Measurements from ENCODE around the gene MSRB2. TPM values are rescaled to one million over a fixed set of nuclear protein-coding genes. Genes with fewer than 3 reads are reported as not detected.

The MSRB2 gene
- total RNA-seq, 1 experiment from 2014 or later: 9.6 TPM

GRCh38 chr10:23056186-23056579 is 39.2 kb upstream of the MSRB2 start:
- H3K27ac Mint-ChIP-seq: peak overlapping the region; percentile 89
- ChIA-PET CTCF (interaction anchor here (0.6 to 1.6 kb wide), 2 partner anchors 20 to 775 kb away, joined by 3 to 5 read pairs; no protein-coding TSS in a partner anchor), POLR2A (interaction anchor here (0.6 to 1.6 kb wide), 2 partner anchors 10 to 896 kb away, joined by 3 to 4 read pairs; no protein-coding TSS in a partner anchor)
- TF ChIP-seq GTF2I (CRISPR knock-in tag; conservative IDR thresholded peaks at IDR 0.05) (no peak), FOXP4 (CRISPR knock-in tag; IDR thresholded peaks at IDR 0.05) (0 out of 2 replicates have a peak, but pooled peaks have one; percentile 3)
- DNase-seq (ENCODE audit: low spot score) (no peak), ATAC-seq (no peak)
- H3K36me3 Mint-ChIP-seq: peaks cover 24% of the 10 kb centered on the region
- H3K4me3 Mint-ChIP-seq: peak overlapping the region; percentile 9
- peaks cover 24% of the 10 kb centered on the region for H3K9me3 Mint-ChIP-seq
- peaks cover 5% of the 10 kb centered on the region; the same call in 1 of the 2 replicates for H3K27me3 Mint-ChIP-seq (ENCODE audit: low read depth)
- peaks cover 73% of the 10 kb centered on the region for H3K4me1 Mint-ChIP-seq

- DNase-seq (ENCODE audit: low spot score) (no peak), ATAC-seq (no peak)
- peaks cover 5% of the 10 kb centered on the region; the same call in 1 of the 2 replicates for H3K27me3 Mint-ChIP-seq (ENCODE audit: low read depth)
- peaks cover 65% of the 10 kb centered on the region for H3K4me1 Mint-ChIP-seq
- peaks cover 24% of the 10 kb centered on the region for H3K36me3 Mint-ChIP-seq
- POLR2A ChIA-PET: no interaction called here
- peaks cover 24% of the 10 kb centered on the region for H3K9me3 Mint-ChIP-seq
- CTCF ChIA-PET: no interaction called here
- no peak overlapping the region for H3K27ac Mint-ChIP-seq
- H3K4me3 Mint-ChIP-seq: no peak overlapping the region
- TF ChIP-seq JAZF1 (CRISPR knock-in tag; IDR thresholded peaks at IDR 0.05): no peak
- no peak for TF ChIP-seq TCF7 (CRISPR knock-in tag; IDR thresholded peaks at IDR 0.05; ENCODE audit: low read depth)
- TF ChIP-seq PRDM15 (CRISPR knock-in tag; IDR thresholded peaks at IDR 0.05): no peak
- TF ChIP-seq ARID4B (CRISPR knock-in tag; IDR thresholded peaks at IDR 0.05; ENCODE audit: borderline replicate concordance): no peak
- no peak for TF ChIP-seq ZNF512 (CRISPR knock-in tag; IDR thresholded peaks at IDR 0.05; ENCODE audit: borderline replicate concordance)
- TF ChIP-seq MYBL2 (CRISPR knock-in tag; IDR thresholded peaks at IDR 0.05): no peak
- no peak for TF ChIP-seq ATF3 (CRISPR knock-in tag; conservative IDR thresholded peaks at IDR 0.05)
- no peak for TF ChIP-seq IRF1 (CRISPR knock-in tag; IDR thresholded peaks at IDR 0.05)
- TF ChIP-seq ZNF416 (CRISPR knock-in tag; IDR thresholded peaks at IDR 0.05): no peak
- TF ChIP-seq CBFB (CRISPR knock-in tag; IDR thresholded peaks at IDR 0.05; ENCODE audit: low read depth): no peak
- no peak for TF ChIP-seq AFF4 (CRISPR knock-in tag; IDR thresholded peaks at IDR 0.05; ENCODE audit: borderline replicate concordance)
- TF ChIP-seq ZNF121 (CRISPR knock-in tag; IDR thresholded peaks at IDR 0.05): no peak
- no peak for TF ChIP-seq EMX1 (CRISPR knock-in tag; IDR thresholded peaks at IDR 0.05)
- no peak for TF ChIP-seq NFE2L1 (CRISPR knock-in tag; IDR thresholded peaks at IDR 0.05)
- TF ChIP-seq ZNF263 (CRISPR knock-in tag; IDR thresholded peaks at IDR 0.05; ENCODE audit: low read depth): no peak
Measured at GRCh38 chr10:23058366-23058765, 37.0 kb upstream of the MSRB2 start.

Measured in WTC11 (cell line).